HEK293 (cell line): ENCODE results near the gene WDFY2.
A peak's percentile ranks its signal among the peaks of the same experiment; 100 is the strongest.

Source experiments
- CTCF ChIA-PET: fragments of 350-600 bp; formaldehyde crosslinking; extraction: SDS; loops from one replicate; lab custom pipeline; 2021; ENCODE audit warnings: antibody characterized with exemption; lab: Yijun Ruan, JAX
- POLR2A ChIA-PET: fragments of 300-600 bp; formaldehyde crosslinking; extraction: SDS; loops from one replicate; lab custom pipeline; 2020; ENCODE audit warnings: antibody characterized with exemption, inconsistent platforms; lab: Yijun Ruan, JAX
- H3K27ac ChIP-seq: fragments of 200-500 bp; sonication (Bioruptor generic); 2 replicates; pipeline ENCODE4 v1.5.1; 2014; ENCODE audit warnings: low read depth, low read length, control low read depth, inconsistent platforms; ENCODE audit errors: extremely low read depth
- H3K36me3 ChIP-seq, 2 experiments: fragments of 200-500 bp in 1 of 2; sonication (Bioruptor generic) in 1 of 2; 1 replicate in 1 of 2; 2 replicates in 1 of 2; pipeline ENCODE4 v1.5.1; 2014 to 2017; ENCODE audit warnings: inconsistent platforms in 2 of 2, low read length in 2 of 2; ENCODE audit not compliant: control insufficient read depth in 2 of 2, insufficient read depth in 1 of 2
- H3K4me1 ChIP-seq: fragments of 200-500 bp; sonication (Bioruptor generic); 2 replicates; pipeline ENCODE4 v1.5.1; 2014; ENCODE audit warnings: mild to moderate bottlenecking, low read length, inconsistent platforms; ENCODE audit not compliant: control insufficient read depth, insufficient read depth
- H3K4me3 ChIP-seq: 2 replicates; pipeline ENCODE4 v1.5.1; 2011; ENCODE audit warnings: low read depth, mild to moderate bottlenecking, control low read depth, low read length, moderate library complexity
- H3K9me3 ChIP-seq: fragments of 200-500 bp; sonication (Bioruptor generic); 2 replicates; pipeline ENCODE4 v1.5.1; 2014; ENCODE audit warnings: low read depth, low read length, inconsistent platforms; ENCODE audit not compliant: control insufficient read depth, insufficient read depth
- EGR2 ChIP-seq: fragments of 450-650 bp; formaldehyde crosslinking; IDR thresholded peaks from 2 replicates; pipeline ENCODE4 v1.5.1; 2016; ENCODE audit warnings: low read depth, missing biosample characterization, missing genetic modification characterization
- GLIS1 ChIP-seq: fragments of 450-650 bp; formaldehyde crosslinking; IDR thresholded peaks from 2 replicates; pipeline ENCODE4 v1.5.1; 2016; ENCODE audit warnings: missing biosample characterization, missing genetic modification characterization
- HOXD13 ChIP-seq: sonication (generic); formaldehyde crosslinking; IDR thresholded peaks from 2 replicates; pipeline ENCODE4 v1.8.0; 2022; ENCODE audit warnings: missing genetic modification reagents, borderline replicate concordance
- KLF17 ChIP-seq: fragments of 450-650 bp; formaldehyde crosslinking; IDR thresholded peaks from 2 replicates; pipeline ENCODE4 v1.5.1; 2016; ENCODE audit warnings: missing biosample characterization, missing genetic modification characterization
- PRDM10 ChIP-seq: fragments of 450-650 bp; formaldehyde crosslinking; IDR thresholded peaks from 2 replicates; pipeline ENCODE4 v1.5.1; 2016; ENCODE audit warnings: missing biosample characterization, missing genetic modification characterization
- REST ChIP-seq: fragments of 450-650 bp; formaldehyde crosslinking; IDR thresholded peaks from 2 replicates; pipeline ENCODE4 v1.5.1; 2016; ENCODE audit warnings: missing biosample characterization, missing genetic modification characterization
- YY2 ChIP-seq: fragments of 450-650 bp; formaldehyde crosslinking; IDR thresholded peaks from 2 replicates; pipeline ENCODE4 v1.5.1; 2016; ENCODE audit warnings: missing biosample characterization, missing genetic modification characterization
- ZFHX2 ChIP-seq: fragments of 450-650 bp; formaldehyde crosslinking; conservative IDR thresholded peaks from 2 replicates; pipeline ENCODE4 v1.5.1; 2016; ENCODE audit warnings: missing biosample characterization, missing genetic modification characterization
- ZIC2 ChIP-seq: fragments of 450-650 bp; formaldehyde crosslinking; IDR thresholded peaks from 2 replicates; pipeline ENCODE4 v1.5.1; 2016; ENCODE audit warnings: missing biosample characterization, missing genetic modification characterization
- ZNF202 ChIP-seq: fragments of 450-650 bp; formaldehyde crosslinking; IDR thresholded peaks from 2 replicates; pipeline ENCODE4 v1.5.1; 2016; ENCODE audit warnings: missing biosample characterization, missing genetic modification characterization, borderline replicate concordance
- ZNF510 ChIP-seq: fragments of 450-650 bp; formaldehyde crosslinking; IDR thresholded peaks from 2 replicates; pipeline ENCODE4 v1.5.1; 2018; ENCODE audit warnings: mild to moderate bottlenecking, missing genetic modification characterization, missing biosample characterization; ENCODE audit not compliant: insufficient replicate concordance
- ZNF626 ChIP-seq: fragments of 450-650 bp; sonication (Bioruptor Pico); formaldehyde crosslinking; IDR thresholded peaks from 2 replicates; pipeline ENCODE4 v1.5.1; 2018; ENCODE audit warnings: missing biosample characterization, missing genetic modification characterization, inconsistent platforms
- TF ChIP-seq, protein P1 (sequence below): fragments of 450-650 bp; formaldehyde crosslinking; IDR thresholded peaks from 2 replicates; pipeline ENCODE4 v1.5.1; 2016; ENCODE audit warnings: missing biosample characterization, missing genetic modification characterization, low read depth
- TF ChIP-seq, protein P2 (sequence below): fragments of 450-650 bp; formaldehyde crosslinking; IDR thresholded peaks from 2 replicates; pipeline ENCODE4 v1.5.1; 2016; ENCODE audit warnings: missing biosample characterization, missing genetic modification characterization
- TF ChIP-seq, protein P3 (sequence below): fragments of 450-650 bp; formaldehyde crosslinking; IDR thresholded peaks from 2 replicates; pipeline ENCODE4 v1.5.1; 2017; ENCODE audit warnings: missing biosample characterization, missing genetic modification characterization

WDFY2 gene

DNA sequence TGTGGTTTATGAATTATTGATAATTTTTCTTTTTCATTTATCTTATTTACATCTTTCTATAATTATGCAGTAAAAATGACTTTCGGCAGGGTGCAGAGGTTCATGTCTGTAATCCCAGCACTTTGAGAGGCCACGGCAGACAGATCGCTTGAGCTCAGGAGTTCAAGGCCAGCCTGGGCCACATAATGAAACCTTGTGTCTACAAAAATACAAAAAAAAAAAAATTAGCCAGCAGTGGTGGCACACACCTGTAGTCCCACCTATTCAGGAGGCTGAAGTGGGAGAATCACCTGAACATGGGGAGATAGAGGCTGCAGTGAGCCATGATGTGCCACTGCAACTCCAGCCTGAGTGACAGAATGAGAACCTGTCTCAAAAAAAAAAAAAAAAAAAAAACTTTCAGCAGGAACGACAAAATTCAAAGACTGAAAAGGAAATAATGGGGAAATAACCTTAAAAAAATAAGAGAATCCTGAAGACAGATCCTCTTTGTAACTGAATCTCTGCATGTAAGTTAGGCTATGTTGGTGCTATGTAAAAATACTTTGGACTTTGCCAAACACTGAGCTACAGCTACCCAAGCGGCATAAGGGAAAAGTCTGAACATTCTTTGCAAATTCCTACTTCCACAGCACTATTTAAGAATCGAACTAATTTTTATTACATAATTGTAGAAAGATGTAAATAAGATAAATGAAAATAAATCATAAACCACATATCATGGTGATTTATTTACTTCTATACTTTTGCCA lies 36.7 kb upstream of the WDFY2 start (continued):
- TF ChIP-seq, protein P1, sequence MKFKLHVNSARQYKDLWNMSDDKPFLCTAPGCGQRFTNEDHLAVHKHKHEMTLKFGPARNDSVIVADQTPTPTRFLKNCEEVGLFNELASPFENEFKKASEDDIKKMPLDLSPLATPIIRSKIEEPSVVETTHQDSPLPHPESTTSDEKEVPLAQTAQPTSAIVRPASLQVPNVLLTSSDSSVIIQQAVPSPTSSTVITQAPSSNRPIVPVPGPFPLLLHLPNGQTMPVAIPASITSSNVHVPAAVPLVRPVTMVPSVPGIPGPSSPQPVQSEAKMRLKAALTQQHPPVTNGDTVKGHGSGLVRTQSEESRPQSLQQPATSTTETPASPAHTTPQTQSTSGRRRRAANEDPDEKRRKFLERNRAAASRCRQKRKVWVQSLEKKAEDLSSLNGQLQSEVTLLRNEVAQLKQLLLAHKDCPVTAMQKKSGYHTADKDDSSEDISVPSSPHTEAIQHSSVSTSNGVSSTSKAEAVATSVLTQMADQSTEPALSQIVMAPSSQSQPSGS: no peak

DNA sequence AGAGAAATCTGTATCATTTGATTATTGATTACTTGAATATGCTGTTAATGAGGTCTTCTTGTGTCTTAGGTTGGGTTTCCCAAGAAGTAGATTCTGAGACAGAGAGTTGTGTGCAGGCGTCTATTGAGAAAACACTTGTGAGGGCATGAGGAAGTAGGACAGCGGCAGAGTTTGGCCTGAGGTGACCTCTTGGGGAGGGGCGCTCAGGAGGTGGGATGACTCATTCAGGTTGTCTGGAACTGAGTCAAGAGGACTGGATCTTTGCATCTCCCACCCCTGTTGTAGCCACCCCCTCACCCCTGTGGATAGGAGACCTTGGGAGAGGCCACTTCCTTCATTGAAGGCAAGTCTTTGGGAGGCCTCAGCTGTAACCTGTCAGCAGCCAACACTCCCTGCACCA lies 35.2 kb upstream of the WDFY2 start:
- TF ChIP-seq ZIC2 (tag by site-specific recombination) (peak; percentile 37; the same call in 1 of the 2 replicates), REST (tag by site-specific recombination) (peak; percentile 76), KLF17 (0 out of 2 replicates have a peak, but pooled peaks have one; percentile 30), PRDM10 (tag by site-specific recombination) (peak; percentile 89), ZNF202 (tag by site-specific recombination) (no peak), ZFHX2 (tag by site-specific recombination) (peak; percentile 46), GLIS1 (peak; percentile 58; the same call in 1 of the 2 replicates), EGR2 (tag by site-specific recombination) (peak; percentile 50; the same call in 1 of the 2 replicates), ZNF626 (tag by site-specific recombination) (no peak), ZNF510 (tag by site-specific recombination) (no peak), YY2 (tag by site-specific recombination) (no peak), HOXD13 (no peak)
- TF ChIP-seq, protein P2, sequence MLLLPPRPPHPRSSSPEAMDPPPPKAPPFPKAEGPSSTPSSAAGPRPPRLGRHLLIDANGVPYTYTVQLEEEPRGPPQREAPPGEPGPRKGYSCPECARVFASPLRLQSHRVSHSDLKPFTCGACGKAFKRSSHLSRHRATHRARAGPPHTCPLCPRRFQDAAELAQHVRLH: no peak
- TF ChIP-seq, protein P3, sequence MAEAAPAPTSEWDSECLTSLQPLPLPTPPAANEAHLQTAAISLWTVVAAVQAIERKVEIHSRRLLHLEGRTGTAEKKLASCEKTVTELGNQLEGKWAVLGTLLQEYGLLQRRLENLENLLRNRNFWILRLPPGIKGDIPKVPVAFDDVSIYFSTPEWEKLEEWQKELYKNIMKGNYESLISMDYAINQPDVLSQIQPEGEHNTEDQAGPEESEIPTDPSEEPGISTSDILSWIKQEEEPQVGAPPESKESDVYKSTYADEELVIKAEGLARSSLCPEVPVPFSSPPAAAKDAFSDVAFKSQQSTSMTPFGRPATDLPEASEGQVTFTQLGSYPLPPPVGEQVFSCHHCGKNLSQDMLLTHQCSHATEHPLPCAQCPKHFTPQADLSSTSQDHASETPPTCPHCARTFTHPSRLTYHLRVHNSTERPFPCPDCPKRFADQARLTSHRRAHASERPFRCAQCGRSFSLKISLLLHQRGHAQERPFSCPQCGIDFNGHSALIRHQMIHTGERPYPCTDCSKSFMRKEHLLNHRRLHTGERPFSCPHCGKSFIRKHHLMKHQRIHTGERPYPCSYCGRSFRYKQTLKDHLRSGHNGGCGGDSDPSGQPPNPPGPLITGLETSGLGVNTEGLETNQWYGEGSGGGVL (tag by site-specific recombination): peak; percentile 50
- H3K4me3 ChIP-seq: no peak overlapping the region
- H3K36me3 ChIP-seq: no peaks in the 10 kb centered on the region
- ChIA-PET POLR2A (no interaction called here), CTCF (no interaction called here)
- H3K9me3 ChIP-seq: no peaks in the 10 kb centered on the region
- peaks cover 2% of the 10 kb centered on the region for H3K4me1 ChIP-seq
- no peak overlapping the region; the same call in 1 of the 2 replicates for H3K27ac ChIP-seq
